HG02884 (cell line): ENCODE results near the gene SHC1.

Source experiments
- ATAC-seq: cut with Tn5 transposase; IDR thresholded peaks from one replicate; pipeline ENCODE4 v1.9.1; 2021; ENCODE audit warnings: mild to moderate bottlenecking, moderate library complexity; ENCODE audit not compliant: unreplicated experiment

SHC1 gene

GRCh38 chr1:155008015-155008941 lies 37.7 kb upstream of the SHC1 start:
- ATAC-seq = no peak

GRCh38 chr1:155007251-155007828 lies 36.8 kb upstream of the SHC1 start:
- ATAC-seq = no peak

- no peak for ATAC-seq
These were observed 36.1 kb upstream of the SHC1 start for GRCh38 chr1:155006601-155007101.

GRCh38 chr1:155005076-155006011 lies 34.8 kb upstream of the SHC1 start:
- ATAC-seq = no peak

GRCh38 chr1:155004352-155005075 lies 34.0 kb upstream of the SHC1 start:
- no peak for ATAC-seq

GRCh38 chr1:155003766-155004351 lies 33.3 kb upstream of the SHC1 start:
- ATAC-seq = no peak

- ATAC-seq = no peak
These were observed 32.7 kb upstream of the SHC1 start for GRCh38 chr1:155003227-155003765.

- ATAC-seq = no peak
These were observed 32.1 kb upstream of the SHC1 start, which contains the start of gene ZBTB7B for GRCh38 chr1:155002464-155003226. Gene ZBTB7B, plus strand, starts transcription at chr1:155002802. Its CDS starts 11,859 bp downstream, at chr1:155014661.

- no peak for ATAC-seq
These were observed 31.3 kb upstream of the SHC1 start for GRCh38 chr1:155001675-155002463.

GRCh38 chr1:155001425-155001674 lies 30.8 kb upstream of the SHC1 start:
- no peak for ATAC-seq

GRCh38 chr1:155000726-155001424 lies 30.3 kb upstream of the SHC1 start:
- peak; percentile 33 for ATAC-seq

GRCh38 chr1:155000411-155000725 lies 29.8 kb upstream of the SHC1 start:
- no peak for ATAC-seq

GRCh38 chr1:154999571-155000410 lies 29.2 kb upstream of the SHC1 start:
- no peak for ATAC-seq

- no peak for ATAC-seq
These were observed 28.4 kb upstream of the SHC1 start for GRCh38 chr1:154998818-154999570.

- ATAC-seq = no peak
These were observed 27.7 kb upstream of the SHC1 start for GRCh38 chr1:154998201-154998780.
